HG02973 (cell line): ENCODE measurements around the gene STARD3NL.
"Not testable (repeated sequence)": the region's sequence is repeated elsewhere in the genome, so short reads cannot be mapped to it uniquely, and the experiment has no call there.

ENCODE experiments used
- ATAC-seq: cut with Tn5 transposase; IDR thresholded peaks from one replicate; pipeline ENCODE4 v1.9.1; 2021; ENCODE audit warnings: moderate library complexity; ENCODE audit not compliant: unreplicated experiment

The STARD3NL gene

DNA sequence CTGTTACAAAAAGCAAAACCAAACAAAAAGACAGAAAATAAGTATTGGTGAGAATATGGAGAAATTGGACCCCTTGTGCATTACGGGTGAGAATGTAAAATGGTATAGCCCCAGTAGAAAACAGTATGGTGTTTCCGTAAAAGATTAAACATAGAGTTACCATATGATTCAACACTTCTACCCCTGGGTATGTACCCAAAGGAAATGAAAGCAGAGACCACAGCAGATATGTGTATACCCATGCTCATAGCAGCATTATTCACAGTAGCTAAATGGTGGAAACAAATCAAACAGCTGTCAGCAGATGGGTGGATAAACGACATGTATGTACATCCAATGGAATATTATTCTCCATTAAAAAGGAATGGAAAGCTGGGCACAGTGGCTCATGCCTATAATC lies 42.4 kb downstream of the STARD3NL start:
- ATAC-seq, result no peak

DNA sequence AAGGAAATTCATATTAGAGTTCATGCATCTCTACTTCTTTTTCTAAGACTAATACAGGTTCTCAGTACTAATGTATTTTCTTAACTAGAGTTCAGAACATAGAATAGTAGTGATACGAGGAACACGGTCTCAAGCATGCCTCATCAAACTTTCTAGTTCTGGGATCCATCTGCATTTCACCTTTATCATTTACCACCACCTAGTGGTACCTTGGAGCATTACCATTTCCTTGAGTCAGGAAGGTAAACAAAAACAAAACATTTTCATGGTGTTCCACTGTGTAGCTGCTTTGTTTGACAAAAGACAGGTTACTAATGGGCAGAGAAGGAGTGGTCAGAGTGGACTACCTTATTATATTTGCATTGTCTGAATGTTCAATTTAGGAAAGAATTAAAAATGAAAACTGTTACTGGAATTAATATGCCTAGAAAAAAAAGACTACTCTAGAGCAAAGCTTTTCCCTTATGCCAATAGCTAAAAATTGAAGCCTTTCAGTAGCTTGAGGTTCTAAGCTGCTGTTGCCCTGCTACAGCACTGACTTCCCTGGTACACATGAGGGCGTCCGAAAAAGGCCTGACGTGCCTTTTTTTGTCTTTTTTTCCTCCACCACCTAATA lies 44.5 kb downstream of the STARD3NL start:
- peak; percentile 67 for ATAC-seq

DNA sequence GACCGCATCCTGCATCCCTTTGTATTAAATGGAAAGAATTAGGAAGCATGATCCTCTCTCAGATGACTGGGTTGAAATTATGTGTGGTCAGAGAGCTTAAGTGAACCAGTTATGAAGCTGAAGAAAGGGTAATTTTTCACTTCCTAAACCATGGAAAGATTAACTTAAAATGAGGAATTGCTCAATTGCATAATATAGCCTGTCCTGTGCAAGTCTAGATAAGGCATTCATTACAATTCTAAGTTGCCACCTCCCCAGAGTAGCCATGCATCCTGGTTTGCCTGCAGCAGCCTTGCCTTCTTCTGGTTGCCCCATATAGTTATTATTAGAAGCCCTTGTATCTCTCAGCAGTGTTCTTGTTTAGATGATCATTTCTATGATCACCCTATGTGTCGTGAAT lies 45.3 kb downstream of the STARD3NL start:
- ATAC-seq, result no peak

DNA sequence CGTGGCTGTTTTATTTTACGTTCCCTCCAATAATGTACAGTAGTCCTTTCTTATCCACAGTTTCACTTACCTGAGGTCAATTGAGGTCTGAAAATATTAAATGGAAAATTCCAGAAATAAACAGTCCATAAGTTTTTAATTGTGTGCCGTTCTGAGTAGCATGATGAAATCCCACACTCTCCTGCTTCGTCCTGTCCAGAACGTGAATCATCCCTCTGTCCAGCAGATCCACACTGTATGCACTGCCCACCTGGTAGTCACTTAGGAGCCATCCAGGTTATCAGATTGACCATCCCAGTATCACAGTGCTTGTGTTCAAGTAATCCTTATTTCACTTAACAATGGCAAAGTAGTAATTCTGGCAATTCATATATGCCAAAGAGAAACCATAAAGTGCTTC lies 46.3 kb downstream of the STARD3NL start:
- ATAC-seq, result no peak

DNA sequence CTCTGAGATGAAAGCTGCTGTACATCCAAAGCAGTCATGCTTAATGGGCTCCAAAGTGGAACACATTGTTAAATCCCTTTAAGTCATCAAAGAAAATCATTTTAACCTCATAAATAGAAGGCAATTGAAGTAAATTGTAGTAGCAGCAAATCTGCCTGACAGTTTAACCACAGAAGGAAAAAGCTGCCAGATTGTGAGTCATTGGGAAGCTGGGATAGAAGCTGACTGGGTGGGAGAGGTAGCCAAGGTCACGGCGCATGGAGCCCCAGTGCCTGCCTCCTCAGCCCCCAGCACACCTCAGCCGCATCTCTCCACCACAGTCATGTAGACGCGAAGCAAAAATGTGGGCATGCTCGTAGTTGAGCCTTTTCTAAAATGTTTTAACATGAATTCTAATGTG lies 51.3 kb downstream of the STARD3NL start:
- ATAC-seq, result no peak

DNA sequence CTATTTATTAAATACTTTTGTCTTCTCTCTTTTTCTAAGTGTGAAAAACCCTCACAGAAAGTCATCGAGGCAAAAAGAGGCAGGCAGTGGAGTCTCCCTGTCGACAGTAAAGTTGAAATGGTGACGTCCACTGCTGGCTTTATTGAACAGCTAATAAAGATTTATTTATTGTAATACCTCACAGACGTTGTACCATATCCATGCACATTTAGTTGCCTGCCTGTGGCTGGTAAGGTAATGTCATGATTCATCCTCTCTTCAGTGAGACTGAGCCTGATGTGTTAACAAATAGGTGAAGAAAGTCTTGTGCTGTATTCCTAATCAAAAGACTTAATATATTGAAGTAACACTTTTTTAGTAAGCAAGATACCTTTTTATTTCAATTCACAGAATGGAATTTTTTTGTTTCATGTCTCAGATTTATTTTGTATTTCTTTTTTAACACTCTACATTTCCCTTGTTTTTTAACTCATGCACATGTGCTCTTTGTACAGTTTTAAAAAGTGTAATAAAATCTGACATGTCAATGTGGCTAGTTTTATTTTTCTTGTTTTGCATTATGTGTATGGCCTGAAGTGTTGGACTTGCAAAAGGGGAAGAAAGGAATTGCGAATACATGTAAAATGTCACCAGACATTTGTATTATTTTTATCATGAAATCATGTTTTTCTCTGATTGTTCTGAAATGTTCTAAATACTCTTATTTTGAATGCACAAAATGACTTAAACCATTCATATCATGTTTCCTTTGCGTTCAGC lies 52.0 kb downstream of the STARD3NL start:
- ATAC-seq, result no peak

DNA sequence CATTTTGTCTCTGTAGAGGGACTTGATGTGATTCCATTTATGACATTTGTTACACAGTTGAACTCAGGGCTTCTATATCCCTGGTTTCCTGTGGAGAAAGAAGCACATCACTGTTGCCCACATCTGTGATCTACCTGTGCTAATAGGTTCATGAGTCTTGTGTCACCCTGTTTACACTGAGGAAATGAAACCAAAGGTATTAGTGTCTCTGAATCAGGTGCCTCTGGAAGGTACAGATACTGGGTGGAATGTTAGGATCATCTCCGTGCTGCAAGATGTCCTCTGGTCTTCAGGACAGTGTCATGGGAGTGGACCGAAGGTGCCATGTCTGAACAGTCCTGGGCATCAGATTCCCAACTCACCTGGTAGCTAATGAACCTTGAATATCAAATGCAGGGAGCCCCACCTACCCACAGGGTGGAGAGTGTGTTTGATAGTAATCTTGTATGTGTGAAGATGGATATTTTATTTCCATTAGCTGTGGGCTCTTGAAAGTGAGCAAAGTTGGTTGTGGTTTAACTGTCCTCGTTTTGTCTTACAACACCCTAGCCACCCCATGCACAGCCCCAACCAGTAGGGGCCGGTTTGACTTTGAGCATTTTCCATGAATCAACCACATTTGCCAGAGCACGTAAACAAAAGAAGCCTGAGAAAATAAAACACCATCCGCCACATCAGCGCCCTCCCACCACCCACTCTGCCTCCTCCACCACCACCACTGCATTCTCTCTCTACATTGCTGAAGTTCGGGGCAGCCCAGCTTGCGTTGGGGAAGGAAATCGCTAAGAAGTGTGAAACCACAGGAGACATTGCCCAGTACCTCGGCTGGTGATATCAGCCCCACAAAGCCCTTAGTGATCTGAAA lies 54.7 kb downstream of the STARD3NL start:
- ATAC-seq, result peak; percentile 83

DNA sequence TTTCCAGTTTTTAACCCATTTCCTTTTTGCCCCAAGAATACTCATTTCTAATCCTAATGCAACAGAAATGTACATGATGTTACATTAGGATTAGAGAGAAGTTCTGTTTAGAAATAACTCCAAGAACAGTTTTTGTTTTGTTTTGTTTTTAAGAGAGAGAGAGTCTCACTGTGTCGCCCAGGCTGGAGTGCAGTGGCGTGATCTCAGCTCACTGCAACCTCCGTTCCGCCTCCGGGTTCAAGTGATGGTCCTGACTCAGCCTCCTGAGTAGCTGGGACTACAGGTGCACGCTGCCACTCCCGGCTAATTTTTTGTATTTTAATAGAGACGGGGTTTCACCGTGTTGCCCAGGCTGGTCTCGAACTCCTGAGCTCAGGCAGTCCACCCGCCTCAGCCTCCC lies 56.7 kb downstream of the STARD3NL start:
- not testable (repeated sequence) for ATAC-seq

DNA sequence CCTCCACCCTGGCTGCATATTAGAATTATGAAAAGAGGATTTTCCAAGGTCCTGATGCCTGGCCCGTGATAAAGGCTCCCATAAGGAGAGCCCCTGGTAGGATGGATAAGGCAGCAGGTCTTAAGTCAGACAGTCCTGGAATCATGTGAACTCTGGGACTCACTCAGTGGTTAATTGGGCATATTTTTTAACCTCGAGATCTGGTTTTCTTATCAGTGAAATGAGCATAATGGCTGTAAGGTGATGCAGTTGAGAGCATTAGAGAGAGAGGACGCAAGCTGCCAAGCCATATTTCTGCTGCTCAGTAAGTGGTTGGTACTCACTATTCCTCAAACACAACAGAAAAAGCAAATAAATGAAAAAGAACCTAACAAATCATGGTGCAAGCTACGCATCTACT lies 57.6 kb downstream of the STARD3NL start:
- ATAC-seq, result no peak

DNA sequence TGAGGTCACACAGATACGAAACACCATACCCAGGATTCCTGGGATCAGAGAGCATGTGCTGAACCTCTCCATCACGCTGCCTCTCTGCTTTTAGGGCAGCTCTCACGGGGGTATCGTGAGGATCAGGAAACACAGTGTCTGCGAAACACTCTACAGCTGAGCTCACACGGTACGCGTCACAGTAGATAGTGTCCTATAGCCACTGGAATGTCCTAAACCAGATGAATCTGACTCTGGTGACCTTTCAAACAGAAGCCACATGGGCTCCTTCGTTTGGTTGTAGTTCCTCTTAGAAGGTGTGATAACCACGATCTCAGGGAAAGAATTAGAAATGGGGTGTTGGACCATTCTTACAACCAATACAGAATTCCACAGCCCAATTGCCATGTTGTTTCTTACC lies 61.1 kb downstream of the STARD3NL start:
- not testable (repeated sequence) for ATAC-seq

DNA sequence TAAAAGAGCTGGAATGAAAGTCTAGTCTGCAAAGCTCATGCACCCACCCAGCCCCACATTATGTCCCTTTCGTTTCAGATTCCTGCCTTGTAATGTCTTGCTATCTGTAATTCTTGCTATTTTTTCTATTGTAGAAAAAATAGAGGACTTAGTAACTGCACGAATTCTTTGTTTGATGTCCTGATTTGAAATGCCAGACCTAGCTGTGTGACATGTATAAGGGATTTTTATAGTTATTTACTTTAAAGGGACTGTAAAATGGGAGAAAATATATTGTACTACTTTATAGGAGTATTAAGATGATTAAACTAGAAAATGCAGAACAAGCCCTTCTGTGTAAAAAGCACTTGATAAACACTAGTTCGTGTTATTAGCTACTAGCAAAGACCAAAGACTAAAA lies 63.0 kb downstream of the STARD3NL start:
- ATAC-seq, result no peak

DNA sequence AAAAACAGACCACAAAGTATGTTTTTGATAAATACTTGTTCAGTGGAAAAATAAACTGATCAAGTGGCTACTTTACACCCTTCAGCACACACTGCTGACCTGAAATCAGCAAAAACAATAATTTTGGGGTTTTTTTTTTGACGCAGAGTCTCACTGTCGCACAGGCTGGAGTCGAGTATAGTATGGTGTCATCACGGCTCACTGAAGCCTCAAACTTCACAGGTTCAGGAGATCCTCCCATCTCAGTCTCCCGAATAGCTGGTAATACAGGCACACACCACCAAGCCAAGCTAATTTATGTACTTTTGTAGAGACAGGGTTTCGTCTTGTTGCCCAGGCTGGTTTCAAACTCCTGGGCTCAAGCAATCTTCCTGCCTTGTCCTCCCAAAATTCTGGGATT lies 64.8 kb downstream of the STARD3NL start:
- ATAC-seq, result no peak

DNA sequence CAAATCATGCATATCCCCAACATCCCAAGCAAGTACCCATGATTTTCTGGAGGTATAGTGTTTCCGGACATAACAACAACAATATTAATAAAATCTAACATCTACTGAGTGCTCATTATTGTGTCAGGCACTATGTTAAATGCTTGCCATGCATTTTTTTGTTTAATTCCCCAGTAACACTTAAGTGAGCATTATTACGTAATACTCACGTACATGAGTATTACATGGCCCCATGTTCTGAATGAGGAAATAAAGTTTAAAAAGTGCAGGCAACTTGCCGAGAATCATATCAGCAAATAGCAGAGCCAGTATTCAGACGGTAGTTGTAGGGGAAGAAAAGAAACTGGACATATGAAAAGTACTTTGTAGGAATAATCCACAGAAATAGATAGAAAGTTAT lies 65.3 kb downstream of the STARD3NL start:
- not testable (repeated sequence) for ATAC-seq

DNA sequence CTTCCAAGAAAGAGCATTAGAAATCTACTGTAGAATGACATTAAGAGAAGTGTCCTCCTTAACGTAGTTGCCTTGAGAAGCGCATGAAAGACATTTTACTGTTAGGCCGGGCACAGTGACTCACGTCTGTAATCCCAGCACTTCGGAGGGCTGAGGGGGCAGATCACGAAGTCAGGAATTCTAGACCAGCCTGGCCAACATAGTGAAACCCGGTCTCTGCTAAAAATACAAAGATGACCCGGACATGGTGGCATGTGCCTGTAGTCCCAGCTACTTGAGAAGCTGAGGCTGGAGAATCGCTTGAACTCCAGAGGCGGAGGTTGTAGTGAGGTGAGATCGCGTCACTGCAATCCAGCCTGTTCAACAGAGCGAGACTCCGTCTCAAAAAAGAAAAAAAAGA lies 66.5 kb downstream of the STARD3NL start:
- ATAC-seq, result no peak

DNA sequence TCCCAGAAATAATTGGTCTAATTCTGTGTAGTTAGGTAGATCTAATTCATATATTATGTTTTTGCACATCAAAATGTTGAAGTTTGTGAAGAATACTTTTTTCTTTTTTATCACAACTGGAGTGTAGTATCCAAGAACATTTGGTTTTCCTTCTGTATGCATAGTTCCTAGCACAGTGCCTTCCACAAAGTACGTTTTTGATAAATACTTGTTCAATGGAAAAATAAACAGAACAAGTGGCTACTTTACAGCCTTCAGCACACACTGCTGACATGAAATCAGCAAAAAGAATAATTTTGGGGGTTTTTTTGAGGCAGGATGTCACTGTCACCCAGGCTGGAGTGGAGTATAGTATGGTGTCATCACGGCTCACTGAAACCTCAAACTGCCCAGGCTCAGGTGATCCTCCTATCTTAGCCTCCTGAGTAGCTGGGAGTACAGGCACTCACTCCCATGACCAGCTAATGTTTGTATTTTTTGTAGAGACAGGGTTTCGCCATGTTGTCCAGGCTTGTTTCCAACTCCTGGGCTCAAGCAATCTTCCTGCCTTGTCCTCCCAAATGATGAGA lies 67.4 kb downstream of the STARD3NL start:
- no peak for ATAC-seq

DNA sequence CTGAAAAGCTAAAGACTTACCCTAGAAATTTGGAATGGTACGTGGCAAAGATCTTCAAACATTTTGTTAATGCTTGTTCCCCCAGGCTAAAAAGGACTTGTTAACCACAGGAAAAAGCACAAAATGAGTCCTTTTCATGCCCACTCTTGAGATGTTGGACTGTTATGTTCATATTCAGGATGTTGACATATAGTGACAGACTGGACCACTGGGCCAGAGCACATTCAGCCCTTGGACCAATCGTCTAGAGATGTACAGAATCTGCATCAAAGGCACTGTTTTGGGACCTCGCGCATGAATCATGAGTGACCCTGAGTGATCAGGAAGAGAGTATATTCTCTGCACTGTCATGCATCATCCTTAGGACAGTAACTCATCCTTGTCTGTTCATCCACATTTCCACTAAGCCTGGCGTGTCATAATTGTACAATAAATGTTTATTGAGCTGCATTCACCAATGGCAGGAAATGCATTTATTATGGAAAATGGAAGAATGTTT lies 70.1 kb downstream of the STARD3NL start:
- ATAC-seq, result no peak

DNA sequence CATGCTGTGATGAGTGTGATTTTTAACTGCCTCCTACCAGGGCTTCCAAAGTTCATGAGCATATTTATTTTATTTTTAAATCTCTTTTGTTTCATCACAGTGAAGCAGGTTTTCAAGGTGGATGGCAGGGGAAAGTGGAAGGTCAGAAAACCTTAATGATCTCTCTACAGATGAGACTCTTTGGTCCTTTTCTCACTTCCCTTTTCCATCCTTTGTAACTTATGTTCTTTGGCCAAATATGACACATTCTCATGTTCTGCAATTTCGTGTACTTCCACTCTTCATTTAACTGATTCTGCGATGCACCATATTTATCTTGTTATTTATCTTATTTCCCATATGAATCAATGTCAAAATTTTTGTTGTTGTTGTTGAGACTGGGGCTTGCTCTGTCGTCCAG lies 71.8 kb downstream of the STARD3NL start:
- peak; percentile 58 for ATAC-seq

DNA sequence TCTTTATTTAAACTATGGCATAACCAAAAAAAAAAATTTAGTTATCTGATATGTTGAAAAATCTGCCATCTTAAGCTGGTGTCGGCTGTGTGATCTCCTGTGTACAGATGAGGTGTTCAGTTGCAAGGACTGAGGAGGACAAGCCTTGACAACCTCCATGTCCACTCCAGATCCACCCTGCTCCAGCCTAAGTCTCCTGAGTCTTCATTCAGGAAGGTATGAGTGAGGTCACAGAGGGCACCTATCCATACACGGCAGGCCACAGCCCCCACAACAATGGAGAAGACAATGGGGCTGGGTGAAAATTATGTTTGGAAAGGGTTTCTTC lies 79.3 kb downstream of the STARD3NL start:
- no peak for ATAC-seq

DNA sequence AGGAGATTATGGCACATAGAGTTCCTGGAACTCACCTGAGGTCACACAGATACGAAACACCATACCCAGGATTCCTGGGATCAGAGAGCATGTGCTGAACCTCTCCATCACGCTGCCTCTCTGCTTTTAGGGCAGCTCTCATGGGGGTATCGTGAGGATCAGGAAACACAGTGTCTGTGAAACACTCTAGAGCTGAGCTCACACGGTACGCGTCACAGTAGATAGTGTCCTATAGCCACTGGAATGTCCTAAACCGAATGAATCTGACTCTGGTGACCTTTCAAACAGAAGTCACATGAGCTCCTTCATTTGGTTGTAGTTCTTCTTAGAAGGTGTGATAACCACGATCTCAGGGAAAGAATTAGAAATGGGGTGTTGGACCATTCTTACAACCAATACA lies 81.1 kb downstream of the STARD3NL start:
- not testable (repeated sequence) for ATAC-seq

DNA sequence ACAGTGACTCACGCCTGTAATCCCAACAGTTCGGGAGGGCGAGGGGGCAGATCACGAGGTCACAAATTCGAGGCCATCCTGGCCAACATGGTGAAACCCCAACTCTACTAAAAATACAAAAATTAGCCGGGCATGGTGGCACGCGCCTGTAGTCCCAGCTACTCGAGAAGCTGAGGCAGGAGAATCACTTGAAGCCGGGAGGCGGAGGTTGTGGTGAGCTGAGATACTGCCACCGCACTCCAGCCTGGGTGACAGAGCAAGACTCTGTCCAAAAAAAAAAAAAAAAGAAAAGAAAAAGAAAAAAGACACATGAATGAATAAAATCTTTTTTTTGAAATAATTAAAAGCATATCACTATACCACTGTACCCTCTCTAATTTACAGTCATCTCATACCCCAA lies 83.6 kb downstream of the STARD3NL start:
- ATAC-seq, result not testable (repeated sequence)

DNA sequence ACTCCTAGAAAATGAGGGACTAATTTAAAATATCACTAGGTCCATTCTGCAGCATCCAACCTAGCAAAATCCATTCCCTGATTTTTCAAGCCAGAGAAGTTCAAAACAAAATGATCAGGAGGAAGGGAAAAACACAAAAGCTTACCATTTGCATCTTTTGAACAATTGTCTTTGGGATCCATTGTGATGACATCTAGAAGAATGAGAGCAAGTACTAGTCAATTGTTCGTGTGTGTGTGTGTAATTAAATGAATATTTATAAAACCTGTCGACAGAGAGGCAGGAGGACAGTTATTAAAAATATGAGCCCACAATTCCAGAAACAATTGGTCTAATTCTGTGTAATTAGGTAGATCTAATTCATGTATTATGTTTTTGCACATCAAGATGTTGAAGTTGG lies 84.0 kb downstream of the STARD3NL start:
- not testable (repeated sequence) for ATAC-seq
